Brain microvascular endothelial cell (primary cell): ENCODE results near the gene GRM5.

Source experiments
- DNase-seq: peaks from one replicate; pipeline ENCODE4 v3.0.0-alpha.2; 2020
- H3K27ac ChIP-seq: fragments of 250-450 bp; sonication (Bioruptor Pico); 2 replicates; pipeline ENCODE4 v1.5.1; 2020; ENCODE audit warnings: mild to moderate bottlenecking, moderate library complexity
- H3K27me3 ChIP-seq: fragments of 250-450 bp; sonication (Bioruptor Pico); replicated peaks from 2 replicates; pipeline ENCODE4 v1.5.1; 2020; ENCODE audit warnings: mild to moderate bottlenecking
- H3K36me3 ChIP-seq: fragments of 250-450 bp; sonication (Bioruptor Pico); replicated peaks from 2 replicates; pipeline ENCODE4 v1.5.1; 2020; ENCODE audit warnings: mild to moderate bottlenecking
- H3K4me3 ChIP-seq: 2 replicates; pipeline ENCODE4 v1.5.1; 2011; ENCODE audit warnings: low read depth, mild to moderate bottlenecking, control low read depth, low read length, moderate library complexity
- CTCF ChIP-seq: IDR thresholded peaks from 2 replicates; pipeline ENCODE4 v1.5.1; 2011; ENCODE audit warnings: low read depth, mild to moderate bottlenecking, moderate library complexity, low read length, control low read depth, inconsistent platforms; ENCODE audit errors: missing control alignments
- in situ Hi-C: cut with HindIII; loops from 2 replicates; pipeline ENCODE4 v1.10.0; 2017; ENCODE audit warnings: low sequenced_read_pairs, low pct_ligation_motif_present

Gene GRM5

DNA sequence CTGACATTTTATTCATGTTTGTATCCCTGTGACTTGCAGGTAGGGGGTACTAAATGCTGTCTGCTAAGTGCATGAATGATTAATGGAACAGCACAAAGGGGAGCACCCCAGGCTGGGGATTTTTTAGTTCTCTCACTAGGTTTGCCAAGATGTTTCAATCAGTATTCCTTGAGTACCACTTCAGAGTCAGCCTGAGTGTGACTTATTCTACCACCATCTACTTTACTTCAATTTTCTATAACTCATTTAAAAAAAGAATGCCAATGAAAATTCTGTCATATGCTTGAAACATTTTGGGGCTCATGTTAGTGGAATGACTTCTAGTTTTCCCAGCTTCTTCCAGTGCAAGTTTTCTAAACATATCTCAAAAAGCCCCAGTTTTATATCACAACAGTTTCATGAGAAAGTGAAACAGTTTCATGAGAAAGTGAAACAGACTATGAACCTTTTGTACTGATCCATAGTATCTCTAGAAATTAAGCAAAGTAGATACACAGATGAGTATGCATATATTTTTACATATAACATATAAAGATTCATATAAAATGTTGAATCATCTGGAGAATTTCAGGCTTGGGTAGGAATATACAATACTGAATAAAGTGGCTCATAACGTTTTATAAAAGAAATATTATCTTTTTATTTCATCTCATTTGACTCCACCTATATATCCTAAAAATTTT is 252.4 kb downstream of the GRM5 start:
- H3K27ac ChIP-seq = no peak overlapping the region
- H3K4me3 ChIP-seq = no peak overlapping the region
- H3K36me3 ChIP-seq = no peaks in the 10 kb centered on the region
- no peak for DNase-seq
- in situ Hi-C loops = no loop called here
- no peak for TF ChIP-seq CTCF
- no peaks in the 10 kb centered on the region for H3K27me3 ChIP-seq

GRCh38 chr11:88810420-88811097 is 255.2 kb downstream of the GRM5 start:
- TF ChIP-seq CTCF = no peak
- Histone ChIP-seq H3K36me3 (no peaks in the 10 kb centered on the region), H3K27me3 (no peaks in the 10 kb centered on the region), H3K27ac (no peak overlapping the region), H3K4me3 (no peak overlapping the region)
- no peak for DNase-seq
- in situ Hi-C loops = no loop called here

DNA sequence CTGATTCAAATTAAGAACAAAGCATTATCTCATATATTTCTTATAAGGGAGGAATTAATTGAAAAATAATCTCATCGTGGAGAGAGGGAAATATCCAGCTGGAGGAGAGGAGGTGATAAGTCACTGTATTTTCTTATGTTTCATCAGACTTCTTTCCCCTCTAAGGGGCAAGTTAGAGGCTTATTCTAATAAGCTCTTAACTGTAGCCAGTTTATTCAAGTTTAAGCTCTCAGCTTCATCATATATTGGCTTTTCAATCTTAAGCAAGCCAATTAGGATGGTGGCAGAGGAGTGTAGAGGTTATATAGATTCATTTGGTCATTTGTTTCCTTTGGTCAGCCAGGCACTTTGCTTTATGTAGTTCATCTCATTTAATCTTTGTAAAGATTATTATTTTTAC is 256.7 kb downstream of the GRM5 start:
- H3K36me3 ChIP-seq = no peaks in the 10 kb centered on the region
- no peak overlapping the region for H3K27ac ChIP-seq
- no peak for DNase-seq
- no peak for TF ChIP-seq CTCF
- H3K27me3 ChIP-seq = no peaks in the 10 kb centered on the region
- H3K4me3 ChIP-seq = no peak overlapping the region
- in situ Hi-C loops = no loop called here

GRCh38 chr11:88807349-88807748 is 258.4 kb downstream of the GRM5 start:
- TF ChIP-seq CTCF = no peak
- Histone ChIP-seq H3K27me3 (no peaks in the 10 kb centered on the region), H3K4me3 (no peak overlapping the region), H3K36me3 (no peaks in the 10 kb centered on the region), H3K27ac (no peak overlapping the region)
- no peak for DNase-seq
- in situ Hi-C loops = no loop called here

- H3K27ac ChIP-seq = no peak overlapping the region
- no peak overlapping the region for H3K4me3 ChIP-seq
- no peaks in the 10 kb centered on the region for H3K27me3 ChIP-seq
- in situ Hi-C loops = no loop called here
- no peak for DNase-seq
- no peaks in the 10 kb centered on the region for H3K36me3 ChIP-seq
- TF ChIP-seq CTCF = no peak
Measured at GRCh38 chr11:88806410-88806809, 259.4 kb downstream of the GRM5 start.
